IPS-15b (cell line): Measurements from ENCODE around the gene CXCL6.

Source experiments
- H3K27me3 ChIP-seq: one replicate; pipeline ENCODE4 v1.6.1; 2013; ENCODE audit warnings: low read length; ENCODE audit not compliant: control insufficient read depth, insufficient read depth
- H3K36me3 ChIP-seq: one replicate; pipeline ENCODE4 v1.6.1; 2013; ENCODE audit warnings: low read length; ENCODE audit not compliant: control insufficient read depth, insufficient read depth
- H3K4me1 ChIP-seq: one replicate; pipeline ENCODE4 v1.6.1; 2013; ENCODE audit warnings: mild to moderate bottlenecking, low read length; ENCODE audit not compliant: control insufficient read depth, insufficient read depth
- H3K4me3 ChIP-seq: one replicate; pipeline ENCODE4 v1.5.1; 2013; ENCODE audit warnings: low read depth, low read length
- H3K9ac ChIP-seq: one replicate; pipeline ENCODE4 v1.6.1; 2013; ENCODE audit warnings: low read depth, mild to moderate bottlenecking, low read length
- H3K9me3 ChIP-seq: one replicate; pipeline ENCODE4 v1.6.1; 2013; ENCODE audit warnings: mild to moderate bottlenecking, low read length; ENCODE audit not compliant: control insufficient read depth, insufficient read depth

CXCL6 gene

DNA sequence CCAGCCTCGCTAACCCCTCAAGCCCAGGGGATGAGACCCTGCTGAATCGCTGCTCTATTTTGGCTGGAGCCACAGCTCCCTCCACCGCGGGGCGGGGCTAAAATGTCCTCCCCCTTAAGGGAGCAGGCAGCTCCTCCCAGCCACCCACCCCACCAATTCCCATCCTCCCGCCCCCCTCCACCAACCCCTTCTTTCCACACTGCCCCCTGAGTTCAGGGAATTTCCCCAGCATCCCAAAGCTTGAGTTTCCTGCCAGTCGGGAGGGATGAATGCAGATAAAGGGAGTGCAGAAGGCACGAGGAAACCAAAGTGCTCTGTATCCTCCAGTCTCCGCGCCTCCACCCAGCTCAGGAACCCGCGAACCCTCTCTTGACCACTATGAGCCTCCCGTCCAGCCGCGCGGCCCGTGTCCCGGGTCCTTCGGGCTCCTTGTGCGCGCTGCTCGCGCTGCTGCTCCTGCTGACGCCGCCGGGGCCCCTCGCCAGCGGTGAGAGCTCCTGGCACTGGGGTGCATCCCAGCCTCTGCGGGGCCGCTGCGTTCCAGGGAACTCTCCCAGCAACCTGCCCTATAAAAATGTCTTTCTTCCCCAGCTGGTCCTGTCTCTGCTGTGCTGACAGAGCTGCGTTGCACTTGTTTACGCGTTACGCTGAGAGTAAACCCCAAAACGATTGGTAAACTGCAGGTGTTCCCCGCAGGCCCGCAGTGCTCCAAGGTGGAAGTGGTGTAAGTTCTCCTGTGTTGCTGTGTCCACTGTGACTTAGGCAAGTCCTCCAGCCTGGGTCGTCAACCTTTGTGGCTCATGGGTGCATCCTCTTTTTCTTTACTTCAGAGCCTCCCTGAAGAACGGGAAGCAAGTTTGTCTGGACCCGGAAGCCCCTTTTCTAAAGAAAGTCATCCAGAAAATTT lies at the start of gene CXCL6:
Gene CXCL6 (plus strand): TSS at position 306 of the 907 bp plus-strand sequence. CDS start 73 bp downstream, at position 379.
- H3K27me3 ChIP-seq: peaks cover 24% of the 10 kb centered on the region
- H3K9ac ChIP-seq: peak within 1 kb of the TSS; percentile 50
- H3K4me3 ChIP-seq: peak within 1 kb of the TSS; percentile 83
- H3K36me3 ChIP-seq: no peaks in the 10 kb centered on the region
- H3K9me3 ChIP-seq: no peaks in the 10 kb centered on the region
- H3K4me1 ChIP-seq: no peaks in the 10 kb centered on the region

DNA sequence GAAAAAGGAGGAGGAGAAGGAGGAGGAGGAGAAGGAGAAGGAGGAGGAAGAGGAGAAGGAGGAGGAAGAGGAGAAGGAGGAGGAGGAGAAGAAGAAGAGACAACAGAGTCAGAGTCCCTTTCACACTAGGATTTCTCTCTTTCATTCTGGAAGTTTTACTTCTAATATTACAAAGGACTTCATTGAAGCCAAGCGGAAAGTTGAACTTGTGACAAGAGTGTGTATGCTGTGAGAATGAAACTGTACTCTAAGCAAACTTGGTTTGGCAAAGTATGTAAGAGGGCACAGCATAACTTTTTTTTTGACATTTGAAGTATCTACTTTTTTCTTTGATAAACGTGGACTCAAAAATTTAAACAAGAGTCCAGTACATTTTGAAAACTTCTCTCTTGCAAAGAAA lies 48.1 kb upstream of the CXCL6 start:
- Histone ChIP-seq H3K4me1 (no peaks in the 10 kb centered on the region), H3K9ac (no peak overlapping the region), H3K9me3 (no peaks in the 10 kb centered on the region), H3K27me3 (no peaks in the 10 kb centered on the region), H3K36me3 (no peaks in the 10 kb centered on the region), H3K4me3 (no peak overlapping the region)

DNA sequence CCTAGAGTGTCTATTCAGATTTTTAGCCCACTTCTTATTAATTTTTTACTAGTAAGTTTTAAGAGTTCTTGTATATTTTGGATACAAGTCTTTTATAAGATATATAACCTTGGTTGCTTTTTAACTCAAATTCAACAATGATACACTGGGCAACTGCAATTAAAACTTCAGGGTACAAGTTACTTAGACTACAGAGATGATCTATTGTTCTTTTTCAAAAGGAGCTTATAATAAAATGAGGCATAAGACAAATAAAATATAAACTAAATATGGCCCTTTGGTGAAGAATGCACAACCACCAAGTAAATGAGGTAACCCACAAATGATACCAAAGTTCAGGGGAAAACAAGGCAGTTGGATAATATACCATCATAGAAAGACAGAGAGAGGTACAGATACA lies 37.6 kb upstream of the CXCL6 start:
- Histone ChIP-seq H3K27me3 (no peaks in the 10 kb centered on the region), H3K4me3 (no peak overlapping the region), H3K9ac (no peak overlapping the region), H3K36me3 (no peaks in the 10 kb centered on the region), H3K4me1 (no peaks in the 10 kb centered on the region), H3K9me3 (no peaks in the 10 kb centered on the region)

DNA sequence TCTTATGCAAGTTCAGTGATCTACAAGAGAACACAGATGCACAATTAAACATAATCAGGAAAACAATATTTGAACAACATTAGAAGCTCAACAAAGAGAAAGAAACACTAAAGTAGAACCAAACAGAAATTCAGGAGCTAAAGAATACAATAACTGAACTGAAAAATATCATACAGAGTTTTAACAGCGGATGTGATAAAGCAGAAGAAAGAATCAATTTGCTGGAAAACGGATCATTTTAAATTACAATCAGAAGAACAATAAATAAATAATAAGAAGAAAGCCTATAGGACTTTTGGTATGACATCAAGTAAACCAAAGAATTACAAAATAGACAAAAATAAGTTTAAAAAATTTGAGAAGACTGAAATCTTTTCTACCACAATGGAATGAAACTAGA lies 36.3 kb upstream of the CXCL6 start:
- Histone ChIP-seq H3K9me3 (no peaks in the 10 kb centered on the region), H3K4me3 (no peak overlapping the region), H3K9ac (no peak overlapping the region), H3K36me3 (no peaks in the 10 kb centered on the region), H3K27me3 (no peaks in the 10 kb centered on the region), H3K4me1 (no peaks in the 10 kb centered on the region)

DNA sequence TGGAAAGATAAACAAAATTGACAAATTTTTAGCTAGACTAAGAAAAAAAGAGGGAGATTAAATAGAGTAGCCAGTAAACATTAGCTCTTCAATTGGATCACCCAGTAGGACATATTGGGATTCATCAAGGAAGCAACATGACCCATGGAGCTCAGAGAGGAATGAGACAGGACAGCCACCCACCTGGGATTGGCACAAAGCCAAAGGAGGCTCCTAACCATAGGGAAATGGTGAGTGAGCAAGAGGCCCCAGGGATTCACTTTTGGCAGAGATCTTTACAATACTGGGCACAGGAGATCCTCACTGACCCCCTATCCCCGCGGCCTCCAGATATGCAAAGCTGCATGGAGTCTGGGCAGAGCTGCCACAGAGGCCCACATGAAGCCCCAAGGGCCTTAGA lies 34.8 kb upstream of the CXCL6 start:
- Histone ChIP-seq H3K36me3 (no peaks in the 10 kb centered on the region), H3K27me3 (no peaks in the 10 kb centered on the region), H3K4me1 (no peaks in the 10 kb centered on the region)

DNA sequence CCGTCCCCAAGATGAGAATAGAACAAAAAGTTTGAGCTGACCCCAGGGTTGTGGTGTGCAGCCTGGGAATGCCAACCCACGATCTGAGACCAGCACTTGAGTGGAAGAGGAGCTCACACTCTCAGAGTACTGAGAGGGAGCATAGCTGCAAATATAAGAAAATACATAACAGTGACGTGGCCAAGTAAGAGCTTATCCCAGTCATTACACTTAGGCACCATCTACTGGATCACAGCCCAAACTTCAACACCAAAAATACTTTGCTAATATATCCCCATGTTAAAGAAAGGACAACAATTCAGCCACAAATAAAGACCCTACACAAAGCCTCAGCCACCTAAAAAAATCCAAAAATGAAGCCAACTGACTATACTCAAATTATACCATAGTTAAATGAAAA lies 33.3 kb upstream of the CXCL6 start:
- Histone ChIP-seq H3K27me3 (no peaks in the 10 kb centered on the region), H3K9ac (no peak overlapping the region), H3K4me1 (no peaks in the 10 kb centered on the region), H3K36me3 (no peaks in the 10 kb centered on the region), H3K9me3 (no peaks in the 10 kb centered on the region), H3K4me3 (no peak overlapping the region)

More for the DNA sequence above, 34.8 kb upstream of the CXCL6 start:
- Histone ChIP-seq H3K9ac (no peak overlapping the region), H3K4me3 (no peak overlapping the region), H3K9me3 (no peaks in the 10 kb centered on the region)

DNA sequence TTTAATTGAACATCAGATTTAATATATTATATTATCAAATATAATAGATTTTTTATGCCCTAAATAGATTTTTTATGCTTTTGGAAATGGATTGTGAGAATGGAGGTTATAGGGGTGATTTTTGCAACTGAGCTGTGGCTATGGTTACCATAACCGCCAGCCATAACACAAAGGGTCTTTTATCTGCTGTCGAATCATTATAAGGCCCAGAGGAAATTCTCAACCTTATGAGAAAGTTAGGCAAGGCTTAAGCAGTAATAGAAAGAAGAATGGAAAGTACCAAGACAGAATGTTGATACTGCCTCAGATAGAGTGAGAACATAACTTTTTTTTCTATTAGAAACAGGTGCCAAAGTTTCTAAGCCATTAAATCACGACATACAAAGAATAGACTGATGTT lies 26.3 kb upstream of the CXCL6 start:
- Histone ChIP-seq H3K4me1 (no peaks in the 10 kb centered on the region), H3K4me3 (no peak overlapping the region), H3K9me3 (no peaks in the 10 kb centered on the region), H3K9ac (no peak overlapping the region), H3K36me3 (no peaks in the 10 kb centered on the region), H3K27me3 (no peaks in the 10 kb centered on the region)

DNA sequence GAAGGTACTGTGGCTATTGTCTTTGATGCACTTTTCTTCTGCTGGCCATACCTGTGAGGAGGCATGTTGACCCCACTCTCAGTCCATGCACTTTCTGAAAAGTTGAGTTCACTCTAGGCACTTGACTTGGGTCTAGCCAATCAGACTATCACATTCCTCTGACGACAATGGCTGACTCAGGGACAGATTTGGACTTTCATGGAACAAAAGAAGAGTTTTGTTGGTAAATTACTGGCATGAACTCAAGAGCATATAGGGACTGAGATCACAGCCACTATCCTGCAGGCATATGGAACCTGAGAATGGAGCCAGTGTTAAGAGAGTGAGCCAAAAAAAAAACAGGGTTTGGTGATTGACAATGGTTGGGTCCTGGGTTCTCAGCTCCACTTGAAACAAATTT lies 24.6 kb upstream of the CXCL6 start:
- Histone ChIP-seq H3K4me3 (no peak overlapping the region), H3K4me1 (no peaks in the 10 kb centered on the region), H3K9ac (no peak overlapping the region), H3K36me3 (no peaks in the 10 kb centered on the region), H3K27me3 (no peaks in the 10 kb centered on the region), H3K9me3 (no peaks in the 10 kb centered on the region)

DNA sequence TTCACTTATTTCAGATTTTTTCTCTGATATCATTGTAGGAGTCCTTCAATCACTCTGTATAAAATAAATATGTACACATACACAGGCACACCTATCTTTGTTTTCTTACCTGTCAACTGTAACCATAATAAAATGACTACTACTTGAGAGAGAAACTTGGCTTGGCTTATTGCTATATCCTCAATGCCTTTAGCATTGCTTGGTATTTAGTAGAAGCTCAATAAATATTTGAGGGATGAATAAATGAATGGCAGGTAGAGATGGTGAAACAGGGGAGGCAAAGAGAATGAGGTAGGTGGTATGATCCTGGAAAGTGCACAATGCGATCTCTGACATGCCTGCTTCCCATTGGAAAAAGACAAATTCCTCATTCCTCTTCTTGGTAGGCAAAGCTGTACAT lies 21.8 kb upstream of the CXCL6 start:
- H3K4me1 ChIP-seq: no peaks in the 10 kb centered on the region

DNA sequence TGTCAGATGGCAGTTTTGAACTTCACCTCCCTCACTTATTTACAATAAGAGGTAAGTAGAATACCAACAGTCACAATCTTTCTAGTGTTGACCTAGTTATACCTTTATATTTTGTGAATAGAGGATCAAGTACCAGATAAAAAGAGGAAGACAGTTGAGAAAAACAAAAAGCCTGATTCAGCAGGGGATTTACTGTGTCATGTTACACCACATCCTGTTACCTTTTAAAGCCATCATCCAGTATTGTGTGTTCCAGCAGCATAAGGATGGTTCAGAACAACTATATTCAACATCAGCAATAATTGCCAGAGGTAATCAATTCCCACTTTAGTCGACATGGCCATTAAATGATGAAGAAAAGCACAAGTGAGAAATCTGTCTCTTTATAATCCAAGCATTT lies 21.3 kb upstream of the CXCL6 start:
- H3K9ac ChIP-seq: no peak overlapping the region
- H3K36me3 ChIP-seq: no peaks in the 10 kb centered on the region
- H3K9me3 ChIP-seq: no peaks in the 10 kb centered on the region
- H3K4me3 ChIP-seq: no peak overlapping the region
- no peaks in the 10 kb centered on the region for H3K27me3 ChIP-seq
- no peaks in the 10 kb centered on the region for H3K4me1 ChIP-seq

More for the DNA sequence above, 21.8 kb upstream of the CXCL6 start:
- no peak overlapping the region for H3K9ac ChIP-seq
- no peaks in the 10 kb centered on the region for H3K36me3 ChIP-seq
- no peaks in the 10 kb centered on the region for H3K27me3 ChIP-seq
- no peaks in the 10 kb centered on the region for H3K9me3 ChIP-seq
- no peak overlapping the region for H3K4me3 ChIP-seq

DNA sequence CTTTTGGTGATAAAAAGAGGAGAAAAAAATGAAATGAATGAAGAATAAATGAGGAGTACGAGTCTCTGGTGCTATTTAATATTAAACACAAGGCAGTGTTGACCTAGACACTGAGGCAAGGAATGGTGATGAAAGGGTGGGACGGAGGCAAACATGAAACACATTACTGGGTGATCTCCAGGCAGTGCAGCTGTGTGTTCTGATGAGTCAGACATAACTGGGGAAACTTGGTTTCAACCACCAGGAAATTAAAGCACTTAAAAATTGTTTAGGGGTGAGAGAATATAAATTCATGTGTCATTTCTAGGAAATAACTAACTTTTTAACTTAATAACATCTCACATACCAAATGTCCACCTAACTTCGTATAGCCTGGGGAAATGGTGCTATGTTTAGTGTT lies 19.7 kb upstream of the CXCL6 start:
- no peaks in the 10 kb centered on the region for H3K27me3 ChIP-seq
- no peak overlapping the region for H3K4me3 ChIP-seq
- no peaks in the 10 kb centered on the region for H3K36me3 ChIP-seq
- H3K9ac ChIP-seq: no peak overlapping the region
- H3K4me1 ChIP-seq: no peaks in the 10 kb centered on the region
- no peaks in the 10 kb centered on the region for H3K9me3 ChIP-seq

DNA sequence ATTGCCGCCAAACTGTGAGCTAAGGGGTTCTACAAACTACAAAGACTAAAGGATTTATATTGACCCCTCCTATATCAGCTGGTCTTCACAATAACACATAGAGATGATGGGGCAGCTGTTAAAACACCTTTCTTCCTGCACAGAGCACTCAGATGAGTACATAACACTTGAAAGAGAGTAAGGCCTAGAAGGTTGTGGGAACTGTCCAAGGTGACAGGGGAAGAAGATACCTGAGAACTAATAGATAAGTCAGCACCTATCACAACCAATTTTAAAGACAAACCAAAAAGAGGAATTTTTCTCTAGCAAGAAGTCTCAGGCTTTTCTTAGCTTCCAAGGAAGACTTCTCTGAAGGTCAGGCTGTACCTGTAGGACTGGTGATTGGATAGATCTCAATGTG lies 19.1 kb upstream of the CXCL6 start:
- H3K36me3 ChIP-seq: no peaks in the 10 kb centered on the region
- no peak overlapping the region for H3K9ac ChIP-seq
- no peaks in the 10 kb centered on the region for H3K4me1 ChIP-seq

More for the DNA sequence above, 19.1 kb upstream of the CXCL6 start:
- Histone ChIP-seq H3K4me3 (no peak overlapping the region), H3K27me3 (no peaks in the 10 kb centered on the region), H3K9me3 (no peaks in the 10 kb centered on the region)
